Astrocyte (in vitro differentiated cells and primary cell): ENCODE measurements around the gene MCUB. TPM values are rescaled to one million over a fixed set of nuclear protein-coding genes. Genes with fewer than 3 reads are reported as not detected.

Experiments used
- DNase-seq: peaks from one replicate; pipeline ENCODE4 v3.0.0-alpha.2; 2010; ENCODE audit warnings: low read depth
- FAIRE-seq: peaks from 2 replicates; lab custom pipeline; 2011; peaks lifted over from hg19 to GRCh38; lab: Jason Lieb, UNC
- H2AFZ ChIP-seq: 2 replicates; pipeline ENCODE4 v1.6.0; 2012; ENCODE audit warnings: low read depth, low read length, inconsistent platforms
- H3K27ac ChIP-seq: 2 replicates; pipeline ENCODE4 v1.5.1; 2011; ENCODE audit warnings: low read depth, low read length, inconsistent platforms
- H3K27me3 ChIP-seq: 2 replicates; pipeline ENCODE4 v1.6.0; 2011; ENCODE audit warnings: low read length, inconsistent platforms; ENCODE audit not compliant: insufficient read depth
- H3K36me3 ChIP-seq: 2 replicates; pipeline ENCODE4 v1.5.1; 2011; ENCODE audit warnings: low read length, inconsistent platforms; ENCODE audit not compliant: insufficient read depth
- H3K4me1 ChIP-seq: 2 replicates; pipeline ENCODE4 v1.5.1; 2011; ENCODE audit warnings: low read length, inconsistent platforms; ENCODE audit not compliant: insufficient read depth
- H3K4me2 ChIP-seq: 2 replicates; pipeline ENCODE4 v1.6.0; 2012; ENCODE audit warnings: low read length, inconsistent platforms
- H3K4me3 ChIP-seq: 2 replicates; pipeline ENCODE4 v1.5.1; 2011; ENCODE audit warnings: low read depth, mild to moderate bottlenecking, low read length, inconsistent platforms; ENCODE audit not compliant: insufficient read depth
- H3K79me2 ChIP-seq: 2 replicates; pipeline ENCODE4 v1.6.0; 2012; ENCODE audit warnings: mild to moderate bottlenecking, low read length, inconsistent platforms; ENCODE audit not compliant: insufficient read depth
- H3K9ac ChIP-seq: 2 replicates; pipeline ENCODE4 v1.6.0; 2012; ENCODE audit warnings: mild to moderate bottlenecking, low read length, inconsistent platforms
- H3K9me3 ChIP-seq: 2 replicates; pipeline ENCODE4 v1.5.1; 2012; ENCODE audit warnings: low read depth, mild to moderate bottlenecking, low read length, inconsistent platforms; ENCODE audit not compliant: insufficient read depth
- H4K20me1 ChIP-seq: 2 replicates; pipeline ENCODE4 v1.6.0; 2012; ENCODE audit warnings: low read length, inconsistent platforms; ENCODE audit not compliant: insufficient read depth
- H3K27ac Mint-ChIP-seq: one replicate; pipeline ENCODE4 v1.8.0; 2021; ENCODE audit warnings: mild to moderate bottlenecking, mixed read lengths; ENCODE audit not compliant: unreplicated experiment
- H3K27me3 Mint-ChIP-seq: one replicate; pipeline ENCODE4 v1.8.0; 2021; ENCODE audit warnings: low read depth, mixed read lengths; ENCODE audit not compliant: unreplicated experiment
- H3K36me3 Mint-ChIP-seq: one replicate; pipeline ENCODE4 v1.8.0; 2021; ENCODE audit warnings: low read depth, mixed read lengths; ENCODE audit not compliant: unreplicated experiment
- H3K4me1 Mint-ChIP-seq: one replicate; pipeline ENCODE4 v1.8.0; 2021; ENCODE audit warnings: low read depth, mixed read lengths; ENCODE audit not compliant: unreplicated experiment
- H3K4me3 Mint-ChIP-seq: one replicate; pipeline ENCODE4 v1.8.0; 2021; ENCODE audit warnings: mild to moderate bottlenecking, moderate library complexity, mixed read lengths; ENCODE audit not compliant: unreplicated experiment
- H3K9me3 Mint-ChIP-seq: one replicate; pipeline ENCODE4 v1.8.0; 2021; ENCODE audit warnings: mild to moderate bottlenecking, mixed read lengths; ENCODE audit not compliant: unreplicated experiment
- CTCF ChIP-seq: IDR thresholded peaks from 2 replicates; pipeline ENCODE4 v1.5.1; 2011; ENCODE audit warnings: low read depth, mild to moderate bottlenecking, inconsistent platforms, low read length, moderate library complexity; ENCODE audit not compliant: insufficient read depth
- EZH2 ChIP-seq: IDR thresholded peaks from 2 replicates; pipeline ENCODE4 v1.6.1; 2012; ENCODE audit warnings: mild to moderate bottlenecking, low read length, inconsistent platforms; ENCODE audit not compliant: insufficient read depth
- total RNA-seq: library from RNA; stranded (reverse); gene quantifications from 2 replicates; pipeline ENCODE4 v1.2.1, GENCODE V29; 2021

The MCUB gene
- total RNA-seq, 1 donor from 2014 or later = 12.6 TPM

- Mint-ChIP-seq H3K4me1 (no peaks in the 10 kb centered on the region), H3K9me3 (peaks cover 8% of the 10 kb centered on the region), H3K36me3 (peaks cover 7% of the 10 kb centered on the region), H3K4me3 (no peak overlapping the region), H3K27me3 (no peaks in the 10 kb centered on the region), H3K27ac (no peak overlapping the region)
- H3K9ac ChIP-seq = no peak overlapping the region
- no peaks in the 10 kb centered on the region for H3K79me2 ChIP-seq
- H4K20me1 ChIP-seq = no peaks in the 10 kb centered on the region
- no peak overlapping the region for H2AFZ ChIP-seq
- no peak overlapping the region for H3K27ac ChIP-seq
- no peak overlapping the region for H3K4me2 ChIP-seq
- no peaks in the 10 kb centered on the region for H3K9me3 ChIP-seq
- TF ChIP-seq CTCF (no peak), EZH2 (no peak)
- H3K36me3 ChIP-seq = no peaks in the 10 kb centered on the region
- no peaks in the 10 kb centered on the region for H3K4me1 ChIP-seq
- H3K27me3 ChIP-seq = no peaks in the 10 kb centered on the region
- no peak overlapping the region for H3K4me3 ChIP-seq
- no peak for FAIRE-seq
- DNase-seq = no peak
These were observed 80.6 kb downstream of the MCUB start for GRCh38 chr4:109640644-109641043.

- Histone ChIP-seq H3K79me2 (no peaks in the 10 kb centered on the region), H3K4me2 (no peak overlapping the region), H3K4me1 (no peaks in the 10 kb centered on the region), H3K9me3 (no peaks in the 10 kb centered on the region), H3K27ac (no peak overlapping the region), H4K20me1 (no peaks in the 10 kb centered on the region), H2AFZ (no peak overlapping the region), H3K9ac (no peak overlapping the region), H3K36me3 (no peaks in the 10 kb centered on the region), H3K4me3 (no peak overlapping the region), H3K27me3 (no peaks in the 10 kb centered on the region)
- Mint-ChIP-seq H3K27me3 (no peaks in the 10 kb centered on the region), H3K4me3 (no peak overlapping the region), H3K36me3 (no peaks in the 10 kb centered on the region), H3K9me3 (no peaks in the 10 kb centered on the region), H3K4me1 (no peaks in the 10 kb centered on the region), H3K27ac (no peak overlapping the region)
- FAIRE-seq (no peak), DNase-seq (no peak)
- TF ChIP-seq EZH2 (no peak), CTCF (no peak)
These were observed 86.0 kb downstream of the MCUB start for GRCh38 chr4:109645874-109646710.
